Measurements from ENCODE around the gene EFTUD2. TPM values are rescaled to one million over a fixed set of nuclear protein-coding genes. Genes with fewer than 3 reads are reported as not detected.
A peak's percentile ranks its signal among the peaks of the same experiment; 100 is the strongest.

The EFTUD2 gene
- total RNA-seq, 1 experiment from 2014 or later, result 150 TPM

DNA sequence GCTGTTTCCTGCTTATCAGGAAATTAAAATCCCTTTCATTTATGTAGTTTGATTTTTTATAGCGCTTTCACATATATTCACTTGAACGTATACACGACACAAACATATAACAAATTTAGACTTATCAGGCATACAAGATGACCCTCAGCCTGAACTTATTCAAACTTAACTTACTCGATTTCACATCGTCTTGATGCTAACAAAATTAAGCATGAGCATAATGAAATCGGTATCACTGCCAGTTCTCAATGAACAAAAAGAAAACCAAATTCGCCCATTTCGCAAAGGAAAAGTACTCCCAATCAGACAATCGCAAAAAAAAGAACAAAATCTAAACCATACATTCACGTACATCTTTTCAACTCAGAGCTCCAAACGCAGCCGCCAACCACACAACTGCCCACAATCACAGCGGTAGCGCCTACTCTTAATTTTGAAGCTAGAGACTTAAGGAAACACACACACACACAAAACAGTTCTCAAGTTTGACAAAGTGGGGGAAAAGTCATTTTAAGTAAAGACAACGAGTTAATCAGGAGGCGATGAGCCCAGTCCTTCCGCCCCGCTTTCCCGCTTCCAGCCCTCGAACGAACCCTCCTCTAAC, 70.2 kb downstream of the EFTUD2 start:
- intact Hi-C loops (cut with micrococcal nuclease), result no loop called here
- no peaks in the 10 kb centered on the region for H3K27me3 ChIP-seq (ENCODE audit: insufficient read depth, low read length)
- TSS peak; percentile 71 for BruUV-seq (replicated peaks)
- TF ChIP-seq SRF (IDR thresholded peaks at IDR 0.05; ENCODE audit: low read depth) (no peak), POLR2AphosphoS5 (IDR thresholded peaks at IDR 0.05; ENCODE audit: low read depth, low read length) (0 out of 2 replicates have a peak, but pooled peaks have one; percentile 3), CEBPB (IDR thresholded peaks at IDR 0.05; ENCODE audit: low read depth) (no peak)
- H3K4me1 ChIP-seq (ENCODE audit: control insufficient read depth in 1 of 2, insufficient read depth in 2 of 2, low read length in 2 of 2), result peaks cover 53 to 85% of the 10 kb centered on the region in 2 experiments
- no peaks in the 10 kb centered on the region for H3K36me3 ChIP-seq (ENCODE audit: control insufficient read depth in 1 of 2, insufficient read depth in 2 of 2, low read length in 2 of 2)
- no peaks in the 10 kb centered on the region for H3K9me2 ChIP-seq (ENCODE audit: insufficient read depth)
- POLR2A ChIA-PET, result no interaction called here
- peak overlapping the region; percentile 98 for H3K9ac ChIP-seq (ENCODE audit: low read length)
- peaks cover 60% of the 10 kb centered on the region for H3K79me2 ChIP-seq (ENCODE audit: insufficient read depth, low read length)
- no peaks in the 10 kb centered on the region for H4K20me1 ChIP-seq (ENCODE audit: insufficient read depth)
- no peaks in the 10 kb centered on the region for H3K9me3 ChIP-seq (ENCODE audit: control insufficient read depth in 1 of 2, insufficient read depth in 1 of 2, low read depth in 1 of 2, low read length in 2 of 2)
- no peak overlapping the region for H2AFZ ChIP-seq (ENCODE audit: low read depth, low read length, poor library complexity, severe bottlenecking)
- CTCF ChIA-PET, result interaction anchor here (0.8 kb wide), 1 partner anchor 307 kb away, joined by 3 read pairs; the partner anchor contains the start of gene ACBD4
- no peak for ATAC-seq
- H3K4me2 ChIP-seq (ENCODE audit: low read length), result peak overlapping the region; percentile 85
- DNase-seq (ENCODE audit: low read depth, low spot score), result no peak
- peak overlapping the region; percentile 82 to 84 for H3K4me3 ChIP-seq (replicated peaks in 1 of 2; ENCODE audit: low read depth in 1 of 2, low read length in 2 of 2)
- peak overlapping the region; percentile 95 for H3K27ac ChIP-seq (ENCODE audit: low read depth, low read length)
- RAD21 ChIA-PET (ENCODE audit: low non-redundant PET in 1 of 2, low total read pairs in 2 of 2, uncharacterized antibody in 2 of 2, unreplicated experiment in 2 of 2), result no interaction called here

DNA sequence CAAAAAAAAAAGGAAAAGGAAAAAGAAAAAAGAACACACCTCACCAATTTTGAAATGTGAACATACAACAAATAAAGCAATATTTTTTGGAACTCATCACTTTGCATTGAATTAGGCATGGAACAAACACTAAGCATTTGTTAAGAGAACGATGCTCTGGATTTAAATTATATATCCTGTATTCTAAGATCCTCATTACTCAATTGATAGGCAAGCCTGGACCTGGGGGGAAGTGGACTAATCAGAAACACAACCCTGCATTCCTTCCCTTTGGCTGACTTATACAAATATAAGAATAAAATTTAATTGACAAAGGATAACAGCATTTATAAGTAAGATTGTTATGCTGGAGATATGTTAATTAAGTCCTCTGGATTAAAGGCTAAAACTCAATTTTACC, 71.4 kb downstream of the EFTUD2 start:
- Histone ChIP-seq H3K9me3 (ENCODE audit: control insufficient read depth in 1 of 2, insufficient read depth in 1 of 2, low read depth in 1 of 2, low read length in 2 of 2) (no peaks in the 10 kb centered on the region), H3K27me3 (ENCODE audit: insufficient read depth, low read length) (no peaks in the 10 kb centered on the region), H3K9me2 (ENCODE audit: insufficient read depth) (no peaks in the 10 kb centered on the region), H3K27ac (ENCODE audit: low read depth, low read length) (peak overlapping the region; percentile 95; the same call in 1 of the 2 replicates), H3K4me3 (replicated peaks in 1 of 2; ENCODE audit: low read depth in 1 of 2, low read length in 2 of 2) (peak overlapping the region; percentile 8 to 84; a peak in 3 of 4 replicates), H3K79me2 (ENCODE audit: insufficient read depth, low read length) (peaks cover 72% of the 10 kb centered on the region), H2AFZ (ENCODE audit: low read depth, low read length, poor library complexity, severe bottlenecking) (no peak overlapping the region), H3K4me2 (ENCODE audit: low read length) (peak overlapping the region; percentile 85), H3K4me1 (ENCODE audit: control insufficient read depth in 1 of 2, insufficient read depth in 2 of 2, low read length in 2 of 2) (peaks cover 62 to 89% of the 10 kb centered on the region in 2 experiments), H3K9ac (ENCODE audit: low read length) (peak overlapping the region; percentile 98), H3K36me3 (ENCODE audit: control insufficient read depth in 1 of 2, insufficient read depth in 2 of 2, low read length in 2 of 2) (no peaks in the 10 kb centered on the region), H4K20me1 (ENCODE audit: insufficient read depth) (no peaks in the 10 kb centered on the region)
- intact Hi-C loops (cut with micrococcal nuclease), result no loop called here
- TF ChIP-seq RAD21 (IDR thresholded peaks at IDR 0.05; ENCODE audit: low read depth) (no peak), CEBPB (IDR thresholded peaks at IDR 0.05; ENCODE audit: low read depth) (no peak), EGR1 (IDR thresholded peaks at IDR 0.05; ENCODE audit: low read depth) (no peak), FOSL1 (IDR thresholded peaks at IDR 0.05; ENCODE audit: low read depth) (no peak), POLR2AphosphoS5 (IDR thresholded peaks at IDR 0.05; ENCODE audit: low read depth, low read length) (no peak), TCF7L2 (IDR thresholded peaks at IDR 0.05; ENCODE audit: borderline replicate concordance, extremely low read depth, insufficient read depth, insufficient read length) (no peak), SRF (IDR thresholded peaks at IDR 0.05; ENCODE audit: low read depth) (no peak), JUND (IDR thresholded peaks at IDR 0.05) (no peak)
- TF ChIP-seq, protein P1, sequence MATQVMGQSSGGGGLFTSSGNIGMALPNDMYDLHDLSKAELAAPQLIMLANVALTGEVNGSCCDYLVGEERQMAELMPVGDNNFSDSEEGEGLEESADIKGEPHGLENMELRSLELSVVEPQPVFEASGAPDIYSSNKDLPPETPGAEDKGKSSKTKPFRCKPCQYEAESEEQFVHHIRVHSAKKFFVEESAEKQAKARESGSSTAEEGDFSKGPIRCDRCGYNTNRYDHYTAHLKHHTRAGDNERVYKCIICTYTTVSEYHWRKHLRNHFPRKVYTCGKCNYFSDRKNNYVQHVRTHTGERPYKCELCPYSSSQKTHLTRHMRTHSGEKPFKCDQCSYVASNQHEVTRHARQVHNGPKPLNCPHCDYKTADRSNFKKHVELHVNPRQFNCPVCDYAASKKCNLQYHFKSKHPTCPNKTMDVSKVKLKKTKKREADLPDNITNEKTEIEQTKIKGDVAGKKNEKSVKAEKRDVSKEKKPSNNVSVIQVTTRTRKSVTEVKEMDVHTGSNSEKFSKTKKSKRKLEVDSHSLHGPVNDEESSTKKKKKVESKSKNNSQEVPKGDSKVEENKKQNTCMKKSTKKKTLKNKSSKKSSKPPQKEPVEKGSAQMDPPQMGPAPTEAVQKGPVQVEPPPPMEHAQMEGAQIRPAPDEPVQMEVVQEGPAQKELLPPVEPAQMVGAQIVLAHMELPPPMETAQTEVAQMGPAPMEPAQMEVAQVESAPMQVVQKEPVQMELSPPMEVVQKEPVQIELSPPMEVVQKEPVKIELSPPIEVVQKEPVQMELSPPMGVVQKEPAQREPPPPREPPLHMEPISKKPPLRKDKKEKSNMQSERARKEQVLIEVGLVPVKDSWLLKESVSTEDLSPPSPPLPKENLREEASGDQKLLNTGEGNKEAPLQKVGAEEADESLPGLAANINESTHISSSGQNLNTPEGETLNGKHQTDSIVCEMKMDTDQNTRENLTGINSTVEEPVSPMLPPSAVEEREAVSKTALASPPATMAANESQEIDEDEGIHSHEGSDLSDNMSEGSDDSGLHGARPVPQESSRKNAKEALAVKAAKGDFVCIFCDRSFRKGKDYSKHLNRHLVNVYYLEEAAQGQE (IDR thresholded peaks at IDR 0.05; ENCODE audit: low read depth), result no peak
- TF ChIP-seq, protein P2, sequence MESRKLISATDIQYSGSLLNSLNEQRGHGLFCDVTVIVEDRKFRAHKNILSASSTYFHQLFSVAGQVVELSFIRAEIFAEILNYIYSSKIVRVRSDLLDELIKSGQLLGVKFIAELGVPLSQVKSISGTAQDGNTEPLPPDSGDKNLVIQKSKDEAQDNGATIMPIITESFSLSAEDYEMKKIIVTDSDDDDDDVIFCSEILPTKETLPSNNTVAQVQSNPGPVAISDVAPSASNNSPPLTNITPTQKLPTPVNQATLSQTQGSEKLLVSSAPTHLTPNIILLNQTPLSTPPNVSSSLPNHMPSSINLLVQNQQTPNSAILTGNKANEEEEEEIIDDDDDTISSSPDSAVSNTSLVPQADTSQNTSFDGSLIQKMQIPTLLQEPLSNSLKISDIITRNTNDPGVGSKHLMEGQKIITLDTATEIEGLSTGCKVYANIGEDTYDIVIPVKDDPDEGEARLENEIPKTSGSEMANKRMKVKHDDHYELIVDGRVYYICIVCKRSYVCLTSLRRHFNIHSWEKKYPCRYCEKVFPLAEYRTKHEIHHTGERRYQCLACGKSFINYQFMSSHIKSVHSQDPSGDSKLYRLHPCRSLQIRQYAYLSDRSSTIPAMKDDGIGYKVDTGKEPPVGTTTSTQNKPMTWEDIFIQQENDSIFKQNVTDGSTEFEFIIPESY (IDR thresholded peaks at IDR 0.05; ENCODE audit: extremely low read depth, insufficient replicate concordance, low read length), result no peak
- RAD21 ChIA-PET (ENCODE audit: low non-redundant PET in 1 of 2, low total read pairs in 2 of 2, uncharacterized antibody in 2 of 2, unreplicated experiment in 2 of 2), result no interaction called here
- no peak for ATAC-seq
- no peak for DNase-seq (ENCODE audit: low read depth, low spot score)
- CTCF ChIA-PET, result no interaction called here
- POLR2A ChIA-PET, result no interaction called here
- BruUV-seq (replicated peaks), result no TSS peak
